HepG2 (cell line): Measurements from ENCODE around the gene TBC1D22A. TPM values are rescaled to one million over a fixed set of nuclear protein-coding genes. Genes with fewer than 3 reads are reported as not detected.

Experiments
- ATAC-seq: fragments of 200-7000 bp; cut with Tn5 transposase; 3 replicates; pipeline ENCODE4 v1.9.1; 2020; ENCODE audit warnings: mild to moderate bottlenecking, moderate library complexity
- BruUV-seq: library from RNA; stranded (reverse); fragments of 400-500 nt; replicated peaks from 2 replicates; lab custom pipeline; 2021; lab: Mats Ljungman, UMichigan
- CTCF ChIA-PET: fragments of 300-600 bp; formaldehyde crosslinking; extraction: SDS; loops from one replicate; lab custom pipeline; 2021; ENCODE audit warnings: low total read pairs, inconsistent platforms, low intra/inter-chr PET ratio; lab: Yijun Ruan, JAX
- POLR2A ChIA-PET: fragments of 350-600 bp; sonication (Branson Sonifier 250); formaldehyde crosslinking; loops from one replicate; lab custom pipeline; 2020; ENCODE audit warnings: antibody characterized with exemption, inconsistent platforms; lab: Yijun Ruan, JAX
- DNase-seq: peaks from one replicate; pipeline ENCODE4 v3.0.0-alpha.2; 2015; ENCODE audit warnings: low spot score
- FAIRE-seq: peaks from 3 replicates; lab custom pipeline; 2011; peaks lifted over from hg19 to GRCh38; lab: Jason Lieb, UNC
- H2AFZ ChIP-seq: one replicate; pipeline ENCODE4 v1.6.1; 2011; ENCODE audit warnings: low read length, inconsistent platforms
- H3K27ac ChIP-seq: fragments of 300-600 bp; 3 replicates; pipeline ENCODE4 v1.8.0; 2011; ENCODE audit warnings: mixed run types, mild to moderate bottlenecking, mixed read lengths, low read length, inconsistent platforms; ENCODE audit not compliant: insufficient read depth; ENCODE audit errors: extremely low read length
- H3K27me3 ChIP-seq, 2 experiments: fragments of 200-600 bp in 1 of 2; 2 replicates in 1 of 2; 3 replicates in 1 of 2; pipeline versions ENCODE4 v1.6.0 to v1.8.0; 2011; ENCODE audit warnings: low read length in 2 of 2, mild to moderate bottlenecking in 2 of 2, moderate library complexity in 2 of 2, inconsistent platforms in 1 of 2; ENCODE audit not compliant: insufficient read depth in 2 of 2, control insufficient read depth in 1 of 2
- H3K36me3 ChIP-seq, 2 experiments: fragments of 200-600 bp in 1 of 2; replicated peaks in 1 of 2; 2 replicates in 1 of 2; 3 replicates in 1 of 2; pipeline versions ENCODE4 v1.5.1 to v1.8.0; 2011; ENCODE audit warnings: low read length in 2 of 2, inconsistent platforms in 1 of 2; ENCODE audit not compliant: insufficient read depth in 2 of 2, control insufficient read depth in 1 of 2
- H3K4me1 ChIP-seq: 2 replicates; pipeline ENCODE4 v1.5.1; 2012; ENCODE audit warnings: low read length, inconsistent platforms; ENCODE audit not compliant: insufficient read depth
- H3K4me2 ChIP-seq: 2 replicates; pipeline ENCODE4 v1.6.0; 2011; ENCODE audit warnings: low read depth, low read length, inconsistent platforms
- H3K4me3 ChIP-seq, 3 experiments: fragments of 200-600 bp in 1 of 3; sonication (generic), shearing (Covaris generic) in 1 of 3; replicated peaks in 1 of 3; 2 replicates each; pipeline ENCODE4 v1.5.1; 2011 to 2016; ENCODE audit warnings: low read length in 3 of 3, inconsistent platforms in 2 of 3, low read depth in 2 of 3, mild to moderate bottlenecking in 2 of 3, control low read depth in 1 of 3, mixed read lengths in 1 of 3; ENCODE audit not compliant: insufficient read depth in 1 of 3
- H3K79me2 ChIP-seq: one replicate; pipeline ENCODE4 v1.6.1; 2011; ENCODE audit warnings: low read length, inconsistent platforms; ENCODE audit not compliant: insufficient read depth
- H3K9ac ChIP-seq: 2 replicates; pipeline ENCODE4 v1.6.0; 2011; ENCODE audit warnings: mild to moderate bottlenecking, low read depth, low read length, inconsistent platforms; ENCODE audit not compliant: insufficient read depth
- H3K9me3 ChIP-seq: 2 replicates; pipeline ENCODE4 v1.5.1; 2012; ENCODE audit warnings: mild to moderate bottlenecking, low read length
- H4K20me1 ChIP-seq: 2 replicates; pipeline ENCODE4 v1.6.0; 2011; ENCODE audit warnings: inconsistent platforms, mild to moderate bottlenecking, low read length, moderate library complexity; ENCODE audit not compliant: insufficient read depth
- ATF1 ChIP-seq: IDR thresholded peaks from 2 replicates; pipeline ENCODE4 v1.6.1; 2016; ENCODE audit warnings: mild to moderate bottlenecking, control low read depth
- ATF7-NPFF ChIP-seq: sonication (generic); formaldehyde crosslinking; IDR thresholded peaks from 2 replicates; pipeline ENCODE4 v1.8.1; 2023; ENCODE audit warnings: mild to moderate bottlenecking, low read depth, missing genetic modification reagents, moderate library complexity
- CBX5 ChIP-seq: sonication (generic); formaldehyde crosslinking; IDR thresholded peaks from 2 replicates; pipeline ENCODE4 v1.4.0; 2020; ENCODE audit warnings: missing genetic modification reagents, borderline replicate concordance
- IRX3 ChIP-seq: sonication (generic); formaldehyde crosslinking; IDR thresholded peaks from 2 replicates; pipeline ENCODE4 v1.8.1; 2023; ENCODE audit warnings: mild to moderate bottlenecking, low read depth, missing genetic modification reagents, borderline replicate concordance
- YY1 ChIP-seq: IDR thresholded peaks from 2 replicates; pipeline ENCODE4 v1.6.1; 2011; ENCODE audit warnings: low read length, low read depth, moderate library complexity, mild to moderate bottlenecking; ENCODE audit not compliant: insufficient read depth, insufficient replicate concordance
- ZNF354B ChIP-seq: sonication (generic); formaldehyde crosslinking; IDR thresholded peaks from 2 replicates; pipeline ENCODE4 v1.8.0; 2022; ENCODE audit warnings: mild to moderate bottlenecking, missing genetic modification reagents
- ZNF713 ChIP-seq: sonication (generic); formaldehyde crosslinking; IDR thresholded peaks from 2 replicates; pipeline ENCODE4 v1.4.0; 2020; ENCODE audit warnings: mild to moderate bottlenecking, missing genetic modification reagents
- WGBS: methylation state at CpG from one replicate; pipeline ENCODE4 v1.1.6; 2017; ENCODE audit warnings: low lambda C conversion rate; 5-methylcytosine and 5-hydroxymethylcytosine counted together
- in situ Hi-C: cut with HindIII; loops from 2 replicates; pipeline ENCODE4 v1.10.0; 2017; ENCODE audit warnings: low pct_unique_long_range_greater_than_20kb; ENCODE audit not compliant: extremely low pct_ligation_motif_present
- intact Hi-C: fragments of 100-400 bp; cut with micrococcal nuclease; formaldehyde crosslinking; loops from one replicate; pipeline ENCODE4 v1.10.0; 2022; ENCODE audit not compliant: unreplicated experiment
- polyA plus RNA-seq, 8 experiments: library from polyadenylated mRNA; depleted of rRNA in 3 of 8; stranded (reverse) in 7 of 8; unstranded in 1 of 8; fragments of >200 nt; fragmentation: Illumina TruSeq in 4 of 8; extraction: Trizol in 4 of 8; gene quantifications; 2 replicates each; pipeline versions ENCODE4 v1.2.1 to v1.2.3, GENCODE V29; 2011 to 2016; ENCODE audit warnings: low read depth in 4 of 8, missing spikeins in 1 of 8, mixed read lengths in 1 of 8; ENCODE audit not compliant: insufficient read depth in 1 of 8
- total RNA-seq, 5 experiments: library from RNA; depleted of rRNA; stranded (reverse); fragments of >200 nt; fragmentation: Illumina TruSeq; extraction: Trizol; gene quantifications; 2 replicates each; pipeline ENCODE4 v1.2.3, GENCODE V29; 2016; ENCODE audit warnings: low read depth in 1 of 5
- TF ChIP-seq, protein P1 (sequence below): sonication (generic); formaldehyde crosslinking; IDR thresholded peaks from 2 replicates; pipeline ENCODE4 v1.4.0; 2020; ENCODE audit warnings: missing genetic modification reagents, borderline replicate concordance
- TF ChIP-seq, protein P2 (sequence below): sonication (generic); formaldehyde crosslinking; IDR thresholded peaks from 2 replicates; pipeline ENCODE4 v1.4.0; 2020; ENCODE audit warnings: mild to moderate bottlenecking, missing genetic modification reagents
- TF ChIP-seq, protein P3 (sequence below), 2 experiments: IDR thresholded peaks; 2 replicates each; pipeline ENCODE4 v1.6.1; 2011 to 2012; ENCODE audit warnings: low read length in 2 of 2, borderline replicate concordance in 1 of 2, low read depth in 1 of 2, mild to moderate bottlenecking in 1 of 2, moderate library complexity in 1 of 2
- TF ChIP-seq, protein P4 (sequence below): sonication (generic); formaldehyde crosslinking; IDR thresholded peaks from 2 replicates; pipeline ENCODE4 v1.4.0; 2020; ENCODE audit warnings: mild to moderate bottlenecking, missing genetic modification reagents

TBC1D22A gene
- total and polyA plus RNA-seq, 2 of the 13 experiments (the other 11 are each of a cell fraction or from before 2014, with no cell fraction given) = 17.3 to 18.0 TPM

DNA sequence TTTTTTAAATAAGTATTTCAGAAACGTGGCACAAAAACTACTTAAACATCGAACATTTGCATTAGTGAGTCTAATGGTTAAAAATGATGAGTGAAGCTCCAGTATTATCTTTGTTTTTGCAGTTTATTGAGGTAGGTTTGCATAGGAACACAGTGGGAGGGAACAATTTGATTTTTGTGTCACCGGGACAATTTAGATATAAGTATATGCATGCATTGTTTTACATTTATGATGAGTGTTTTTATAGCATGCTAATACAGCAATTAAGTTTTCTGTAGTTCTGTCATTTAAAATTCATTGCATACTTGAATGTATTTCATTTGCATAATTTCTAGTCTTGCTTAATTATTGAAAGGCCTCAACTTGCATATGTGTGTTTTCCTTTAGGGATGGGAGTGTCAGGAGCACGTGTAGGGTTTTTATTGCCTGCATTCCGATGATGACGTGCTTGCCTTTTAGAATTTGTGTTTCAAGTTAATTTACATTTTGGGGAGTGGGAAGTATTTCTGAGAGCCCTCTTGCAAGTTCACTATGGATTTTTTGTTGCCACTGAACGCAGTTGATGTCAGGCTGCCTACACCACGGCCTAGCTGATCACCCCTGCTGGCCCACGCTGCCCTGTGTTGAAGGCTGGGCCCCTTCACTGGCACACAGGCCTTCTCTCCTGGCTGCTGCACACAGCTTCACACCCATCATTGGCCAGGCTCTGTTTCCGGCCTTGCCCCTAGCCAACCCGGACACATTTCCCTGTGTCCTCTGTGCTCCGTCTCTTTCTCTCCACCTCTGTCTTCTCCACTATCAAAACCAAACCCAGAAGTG, 120.9 kb downstream of the TBC1D22A start:
- no peak overlapping the region for H3K4me3 ChIP-seq
- intact Hi-C loops (no loop called here), in situ Hi-C loops (no loop called here)
- H3K36me3 ChIP-seq = peaks cover 7 to 19% of the 10 kb centered on the region in 2 experiments
- H3K27me3 ChIP-seq = no peaks in the 10 kb centered on the region
- no peaks in the 10 kb centered on the region for H3K4me1 ChIP-seq
- ATAC-seq (no peak), DNase-seq (no peak), FAIRE-seq (no peak)
- WGBS = 81% methylated on average over 12 of the region's 12 CpGs
- no peak overlapping the region for H2AFZ ChIP-seq
- H3K9ac ChIP-seq = no peak overlapping the region
- ChIA-PET CTCF (no interaction called here), POLR2A (no interaction called here)
- H3K9me3 ChIP-seq = no peaks in the 10 kb centered on the region
- BruUV-seq = no TSS peak
- no peak overlapping the region for H3K4me2 ChIP-seq
- H4K20me1 ChIP-seq = no peaks in the 10 kb centered on the region
- H3K79me2 ChIP-seq = peaks cover 1% of the 10 kb centered on the region
- H3K27ac ChIP-seq = no peak overlapping the region
- TF ChIP-seq YY1 (no peak), ATF1 (CRISPR knock-in tag) (no peak), CBX5 (CRISPR knock-in tag) (no peak), IRX3 (CRISPR knock-in tag) (no peak), ATF7-NPFF (CRISPR knock-in tag) (no peak), ZNF713 (no peak), ZNF354B (CRISPR knock-in tag) (no peak)
- TF ChIP-seq, protein P1, sequence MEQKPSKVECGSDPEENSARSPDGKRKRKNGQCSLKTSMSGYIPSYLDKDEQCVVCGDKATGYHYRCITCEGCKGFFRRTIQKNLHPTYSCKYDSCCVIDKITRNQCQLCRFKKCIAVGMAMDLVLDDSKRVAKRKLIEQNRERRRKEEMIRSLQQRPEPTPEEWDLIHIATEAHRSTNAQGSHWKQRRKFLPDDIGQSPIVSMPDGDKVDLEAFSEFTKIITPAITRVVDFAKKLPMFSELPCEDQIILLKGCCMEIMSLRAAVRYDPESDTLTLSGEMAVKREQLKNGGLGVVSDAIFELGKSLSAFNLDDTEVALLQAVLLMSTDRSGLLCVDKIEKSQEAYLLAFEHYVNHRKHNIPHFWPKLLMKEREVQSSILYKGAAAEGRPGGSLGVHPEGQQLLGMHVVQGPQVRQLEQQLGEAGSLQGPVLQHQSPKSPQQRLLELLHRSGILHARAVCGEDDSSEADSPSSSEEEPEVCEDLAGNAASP = no peak
- TF ChIP-seq, protein P2, sequence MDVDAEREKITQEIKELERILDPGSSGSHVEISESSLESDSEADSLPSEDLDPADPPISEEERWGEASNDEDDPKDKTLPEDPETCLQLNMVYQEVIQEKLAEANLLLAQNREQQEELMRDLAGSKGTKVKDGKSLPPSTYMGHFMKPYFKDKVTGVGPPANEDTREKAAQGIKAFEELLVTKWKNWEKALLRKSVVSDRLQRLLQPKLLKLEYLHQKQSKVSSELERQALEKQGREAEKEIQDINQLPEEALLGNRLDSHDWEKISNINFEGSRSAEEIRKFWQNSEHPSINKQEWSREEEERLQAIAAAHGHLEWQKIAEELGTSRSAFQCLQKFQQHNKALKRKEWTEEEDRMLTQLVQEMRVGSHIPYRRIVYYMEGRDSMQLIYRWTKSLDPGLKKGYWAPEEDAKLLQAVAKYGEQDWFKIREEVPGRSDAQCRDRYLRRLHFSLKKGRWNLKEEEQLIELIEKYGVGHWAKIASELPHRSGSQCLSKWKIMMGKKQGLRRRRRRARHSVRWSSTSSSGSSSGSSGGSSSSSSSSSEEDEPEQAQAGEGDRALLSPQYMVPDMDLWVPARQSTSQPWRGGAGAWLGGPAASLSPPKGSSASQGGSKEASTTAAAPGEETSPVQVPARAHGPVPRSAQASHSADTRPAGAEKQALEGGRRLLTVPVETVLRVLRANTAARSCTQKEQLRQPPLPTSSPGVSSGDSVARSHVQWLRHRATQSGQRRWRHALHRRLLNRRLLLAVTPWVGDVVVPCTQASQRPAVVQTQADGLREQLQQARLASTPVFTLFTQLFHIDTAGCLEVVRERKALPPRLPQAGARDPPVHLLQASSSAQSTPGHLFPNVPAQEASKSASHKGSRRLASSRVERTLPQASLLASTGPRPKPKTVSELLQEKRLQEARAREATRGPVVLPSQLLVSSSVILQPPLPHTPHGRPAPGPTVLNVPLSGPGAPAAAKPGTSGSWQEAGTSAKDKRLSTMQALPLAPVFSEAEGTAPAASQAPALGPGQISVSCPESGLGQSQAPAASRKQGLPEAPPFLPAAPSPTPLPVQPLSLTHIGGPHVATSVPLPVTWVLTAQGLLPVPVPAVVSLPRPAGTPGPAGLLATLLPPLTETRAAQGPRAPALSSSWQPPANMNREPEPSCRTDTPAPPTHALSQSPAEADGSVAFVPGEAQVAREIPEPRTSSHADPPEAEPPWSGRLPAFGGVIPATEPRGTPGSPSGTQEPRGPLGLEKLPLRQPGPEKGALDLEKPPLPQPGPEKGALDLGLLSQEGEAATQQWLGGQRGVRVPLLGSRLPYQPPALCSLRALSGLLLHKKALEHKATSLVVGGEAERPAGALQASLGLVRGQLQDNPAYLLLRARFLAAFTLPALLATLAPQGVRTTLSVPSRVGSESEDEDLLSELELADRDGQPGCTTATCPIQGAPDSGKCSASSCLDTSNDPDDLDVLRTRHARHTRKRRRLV (CRISPR knock-in tag) = no peak
- TF ChIP-seq, protein P3, sequence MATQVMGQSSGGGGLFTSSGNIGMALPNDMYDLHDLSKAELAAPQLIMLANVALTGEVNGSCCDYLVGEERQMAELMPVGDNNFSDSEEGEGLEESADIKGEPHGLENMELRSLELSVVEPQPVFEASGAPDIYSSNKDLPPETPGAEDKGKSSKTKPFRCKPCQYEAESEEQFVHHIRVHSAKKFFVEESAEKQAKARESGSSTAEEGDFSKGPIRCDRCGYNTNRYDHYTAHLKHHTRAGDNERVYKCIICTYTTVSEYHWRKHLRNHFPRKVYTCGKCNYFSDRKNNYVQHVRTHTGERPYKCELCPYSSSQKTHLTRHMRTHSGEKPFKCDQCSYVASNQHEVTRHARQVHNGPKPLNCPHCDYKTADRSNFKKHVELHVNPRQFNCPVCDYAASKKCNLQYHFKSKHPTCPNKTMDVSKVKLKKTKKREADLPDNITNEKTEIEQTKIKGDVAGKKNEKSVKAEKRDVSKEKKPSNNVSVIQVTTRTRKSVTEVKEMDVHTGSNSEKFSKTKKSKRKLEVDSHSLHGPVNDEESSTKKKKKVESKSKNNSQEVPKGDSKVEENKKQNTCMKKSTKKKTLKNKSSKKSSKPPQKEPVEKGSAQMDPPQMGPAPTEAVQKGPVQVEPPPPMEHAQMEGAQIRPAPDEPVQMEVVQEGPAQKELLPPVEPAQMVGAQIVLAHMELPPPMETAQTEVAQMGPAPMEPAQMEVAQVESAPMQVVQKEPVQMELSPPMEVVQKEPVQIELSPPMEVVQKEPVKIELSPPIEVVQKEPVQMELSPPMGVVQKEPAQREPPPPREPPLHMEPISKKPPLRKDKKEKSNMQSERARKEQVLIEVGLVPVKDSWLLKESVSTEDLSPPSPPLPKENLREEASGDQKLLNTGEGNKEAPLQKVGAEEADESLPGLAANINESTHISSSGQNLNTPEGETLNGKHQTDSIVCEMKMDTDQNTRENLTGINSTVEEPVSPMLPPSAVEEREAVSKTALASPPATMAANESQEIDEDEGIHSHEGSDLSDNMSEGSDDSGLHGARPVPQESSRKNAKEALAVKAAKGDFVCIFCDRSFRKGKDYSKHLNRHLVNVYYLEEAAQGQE (IDR thresholded peaks at IDR 0.05; ENCODE audit: borderline replicate concordance in 1 of 2, low read depth in 1 of 2, low read length in 2 of 2) = no peak
- TF ChIP-seq, protein P4, sequence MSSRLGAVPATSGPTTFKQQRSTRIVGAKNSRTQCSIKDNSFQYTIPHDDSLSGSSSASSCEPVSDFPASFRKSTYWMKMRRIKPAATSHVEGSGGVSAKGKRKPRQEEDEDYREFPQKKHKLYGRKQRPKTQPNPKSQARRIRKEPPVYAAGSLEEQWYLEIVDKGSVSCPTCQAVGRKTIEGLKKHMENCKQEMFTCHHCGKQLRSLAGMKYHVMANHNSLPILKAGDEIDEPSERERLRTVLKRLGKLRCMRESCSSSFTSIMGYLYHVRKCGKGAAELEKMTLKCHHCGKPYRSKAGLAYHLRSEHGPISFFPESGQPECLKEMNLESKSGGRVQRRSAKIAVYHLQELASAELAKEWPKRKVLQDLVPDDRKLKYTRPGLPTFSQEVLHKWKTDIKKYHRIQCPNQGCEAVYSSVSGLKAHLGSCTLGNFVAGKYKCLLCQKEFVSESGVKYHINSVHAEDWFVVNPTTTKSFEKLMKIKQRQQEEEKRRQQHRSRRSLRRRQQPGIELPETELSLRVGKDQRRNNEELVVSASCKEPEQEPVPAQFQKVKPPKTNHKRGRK (CRISPR knock-in tag) = no peak
